ENCODE measurements around the gene SYNDIG1L. TPM values are rescaled to one million over a fixed set of nuclear protein-coding genes. Genes with fewer than 3 reads are reported as not detected.

Gene SYNDIG1L
- total RNA-seq, 1 experiment from 2014 or later, result 1.4 TPM

DNA sequence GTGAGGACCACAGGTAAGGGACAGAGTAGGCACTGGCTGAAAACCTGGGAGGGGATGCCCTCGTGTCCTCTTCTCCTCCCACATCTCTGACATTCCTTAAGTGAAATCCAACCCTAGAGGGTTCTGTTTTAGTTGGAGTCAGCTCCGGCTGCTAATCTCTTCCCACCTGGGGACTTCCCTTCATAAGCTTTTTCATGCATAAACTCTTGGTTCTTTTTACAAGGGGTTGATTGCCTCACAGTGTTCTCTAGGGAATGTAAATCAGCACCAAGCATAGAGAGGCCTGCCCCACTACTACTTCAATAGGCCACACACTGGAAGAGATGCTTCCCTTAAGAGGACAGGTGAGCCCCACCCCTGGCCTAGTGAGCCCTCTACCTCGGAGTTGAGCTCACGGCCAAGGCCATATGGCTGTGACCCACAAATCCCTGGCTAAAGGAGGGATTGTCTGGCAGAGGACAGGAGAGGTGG is 3.2 kb upstream of the SYNDIG1L start (continued):
- TF ChIP-seq, protein P1, sequence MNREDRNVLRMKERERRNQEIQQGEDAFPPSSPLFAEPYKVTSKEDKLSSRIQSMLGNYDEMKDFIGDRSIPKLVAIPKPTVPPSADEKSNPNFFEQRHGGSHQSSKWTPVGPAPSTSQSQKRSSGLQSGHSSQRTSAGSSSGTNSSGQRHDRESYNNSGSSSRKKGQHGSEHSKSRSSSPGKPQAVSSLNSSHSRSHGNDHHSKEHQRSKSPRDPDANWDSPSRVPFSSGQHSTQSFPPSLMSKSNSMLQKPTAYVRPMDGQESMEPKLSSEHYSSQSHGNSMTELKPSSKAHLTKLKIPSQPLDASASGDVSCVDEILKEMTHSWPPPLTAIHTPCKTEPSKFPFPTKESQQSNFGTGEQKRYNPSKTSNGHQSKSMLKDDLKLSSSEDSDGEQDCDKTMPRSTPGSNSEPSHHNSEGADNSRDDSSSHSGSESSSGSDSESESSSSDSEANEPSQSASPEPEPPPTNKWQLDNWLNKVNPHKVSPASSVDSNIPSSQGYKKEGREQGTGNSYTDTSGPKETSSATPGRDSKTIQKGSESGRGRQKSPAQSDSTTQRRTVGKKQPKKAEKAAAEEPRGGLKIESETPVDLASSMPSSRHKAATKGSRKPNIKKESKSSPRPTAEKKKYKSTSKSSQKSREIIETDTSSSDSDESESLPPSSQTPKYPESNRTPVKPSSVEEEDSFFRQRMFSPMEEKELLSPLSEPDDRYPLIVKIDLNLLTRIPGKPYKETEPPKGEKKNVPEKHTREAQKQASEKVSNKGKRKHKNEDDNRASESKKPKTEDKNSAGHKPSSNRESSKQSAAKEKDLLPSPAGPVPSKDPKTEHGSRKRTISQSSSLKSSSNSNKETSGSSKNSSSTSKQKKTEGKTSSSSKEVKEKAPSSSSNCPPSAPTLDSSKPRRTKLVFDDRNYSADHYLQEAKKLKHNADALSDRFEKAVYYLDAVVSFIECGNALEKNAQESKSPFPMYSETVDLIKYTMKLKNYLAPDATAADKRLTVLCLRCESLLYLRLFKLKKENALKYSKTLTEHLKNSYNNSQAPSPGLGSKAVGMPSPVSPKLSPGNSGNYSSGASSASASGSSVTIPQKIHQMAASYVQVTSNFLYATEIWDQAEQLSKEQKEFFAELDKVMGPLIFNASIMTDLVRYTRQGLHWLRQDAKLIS (CRISPR knock-in tag; IDR thresholded peaks at IDR 0.05; ENCODE audit: borderline replicate concordance), result no peak
- no peak for TF ChIP-seq ZNF232 (CRISPR knock-in tag; IDR thresholded peaks at IDR 0.05)
- TF ChIP-seq ZNF121 (CRISPR knock-in tag; IDR thresholded peaks at IDR 0.05), result peak; percentile 57; the same call in 1 of the 2 replicates
- TF ChIP-seq SP1 (CRISPR knock-in tag; conservative IDR thresholded peaks at IDR 0.05), result 0 out of 2 replicates have a peak, but pooled peaks have one; percentile 20
- no peak for TF ChIP-seq GTF2I (CRISPR knock-in tag; conservative IDR thresholded peaks at IDR 0.05)
- TF ChIP-seq, protein P2, sequence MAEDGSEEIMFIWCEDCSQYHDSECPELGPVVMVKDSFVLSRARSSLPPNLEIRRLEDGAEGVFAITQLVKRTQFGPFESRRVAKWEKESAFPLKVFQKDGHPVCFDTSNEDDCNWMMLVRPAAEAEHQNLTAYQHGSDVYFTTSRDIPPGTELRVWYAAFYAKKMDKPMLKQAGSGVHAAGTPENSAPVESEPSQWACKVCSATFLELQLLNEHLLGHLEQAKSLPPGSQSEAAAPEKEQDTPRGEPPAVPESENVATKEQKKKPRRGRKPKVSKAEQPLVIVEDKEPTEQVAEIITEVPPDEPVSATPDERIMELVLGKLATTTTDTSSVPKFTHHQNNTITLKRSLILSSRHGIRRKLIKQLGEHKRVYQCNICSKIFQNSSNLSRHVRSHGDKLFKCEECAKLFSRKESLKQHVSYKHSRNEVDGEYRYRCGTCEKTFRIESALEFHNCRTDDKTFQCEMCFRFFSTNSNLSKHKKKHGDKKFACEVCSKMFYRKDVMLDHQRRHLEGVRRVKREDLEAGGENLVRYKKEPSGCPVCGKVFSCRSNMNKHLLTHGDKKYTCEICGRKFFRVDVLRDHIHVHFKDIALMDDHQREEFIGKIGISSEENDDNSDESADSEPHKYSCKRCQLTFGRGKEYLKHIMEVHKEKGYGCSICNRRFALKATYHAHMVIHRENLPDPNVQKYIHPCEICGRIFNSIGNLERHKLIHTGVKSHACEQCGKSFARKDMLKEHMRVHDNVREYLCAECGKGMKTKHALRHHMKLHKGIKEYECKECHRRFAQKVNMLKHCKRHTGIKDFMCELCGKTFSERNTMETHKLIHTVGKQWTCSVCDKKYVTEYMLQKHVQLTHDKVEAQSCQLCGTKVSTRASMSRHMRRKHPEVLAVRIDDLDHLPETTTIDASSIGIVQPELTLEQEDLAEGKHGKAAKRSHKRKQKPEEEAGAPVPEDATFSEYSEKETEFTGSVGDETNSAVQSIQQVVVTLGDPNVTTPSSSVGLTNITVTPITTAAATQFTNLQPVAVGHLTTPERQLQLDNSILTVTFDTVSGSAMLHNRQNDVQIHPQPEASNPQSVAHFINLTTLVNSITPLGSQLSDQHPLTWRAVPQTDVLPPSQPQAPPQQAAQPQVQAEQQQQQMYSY (CRISPR knock-in tag; IDR thresholded peaks at IDR 0.05), result no peak

DNA sequence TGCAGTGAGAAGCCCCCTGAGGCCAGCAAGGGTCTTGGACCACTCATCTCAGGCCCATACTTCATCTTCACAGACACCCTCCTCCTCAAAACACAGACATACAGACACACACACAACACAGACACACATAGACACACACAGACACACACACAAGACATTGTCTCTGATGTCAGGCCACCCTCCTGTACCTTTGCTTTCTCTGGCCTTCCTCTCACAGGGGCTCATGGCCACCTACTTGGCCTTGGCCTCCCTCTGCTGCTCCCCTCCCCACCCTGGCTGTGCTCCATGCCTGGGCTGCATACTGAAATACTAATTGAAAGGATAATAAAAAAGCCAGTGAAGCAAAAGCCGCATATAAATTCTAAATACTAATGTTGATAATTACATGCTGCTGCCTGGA is 1.6 kb upstream of the SYNDIG1L start:
- Mint-ChIP-seq H3K27me3 (ENCODE audit: low read depth) (peaks cover 19% of the 10 kb centered on the region), H3K9me3 (no peaks in the 10 kb centered on the region), H3K4me3 (no peak overlapping the region), H3K4me1 (peaks cover 72% of the 10 kb centered on the region), H3K27ac (no peak overlapping the region), H3K36me3 (no peaks in the 10 kb centered on the region)
- POLR2A ChIA-PET, result no interaction called here
- CTCF ChIA-PET, result interaction anchor here (2.5 kb wide), 1 partner anchor 28 kb away, joined by 17 read pairs; no protein-coding TSS in a partner anchor
- ATAC-seq (no peak), DNase-seq (ENCODE audit: low spot score) (no peak)
- TF ChIP-seq, protein P3, sequence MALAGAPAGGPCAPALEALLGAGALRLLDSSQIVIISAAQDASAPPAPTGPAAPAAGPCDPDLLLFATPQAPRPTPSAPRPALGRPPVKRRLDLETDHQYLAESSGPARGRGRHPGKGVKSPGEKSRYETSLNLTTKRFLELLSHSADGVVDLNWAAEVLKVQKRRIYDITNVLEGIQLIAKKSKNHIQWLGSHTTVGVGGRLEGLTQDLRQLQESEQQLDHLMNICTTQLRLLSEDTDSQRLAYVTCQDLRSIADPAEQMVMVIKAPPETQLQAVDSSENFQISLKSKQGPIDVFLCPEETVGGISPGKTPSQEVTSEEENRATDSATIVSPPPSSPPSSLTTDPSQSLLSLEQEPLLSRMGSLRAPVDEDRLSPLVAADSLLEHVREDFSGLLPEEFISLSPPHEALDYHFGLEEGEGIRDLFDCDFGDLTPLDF (CRISPR knock-in tag; IDR thresholded peaks at IDR 0.05), result no peak
- TF ChIP-seq, protein P4, sequence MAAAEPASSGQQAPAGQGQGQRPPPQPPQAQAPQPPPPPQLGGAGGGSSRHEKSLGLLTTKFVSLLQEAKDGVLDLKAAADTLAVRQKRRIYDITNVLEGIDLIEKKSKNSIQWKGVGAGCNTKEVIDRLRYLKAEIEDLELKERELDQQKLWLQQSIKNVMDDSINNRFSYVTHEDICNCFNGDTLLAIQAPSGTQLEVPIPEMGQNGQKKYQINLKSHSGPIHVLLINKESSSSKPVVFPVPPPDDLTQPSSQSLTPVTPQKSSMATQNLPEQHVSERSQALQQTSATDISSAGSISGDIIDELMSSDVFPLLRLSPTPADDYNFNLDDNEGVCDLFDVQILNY (CRISPR knock-in tag; IDR thresholded peaks at IDR 0.05), result no peak
- TF ChIP-seq, protein P5, sequence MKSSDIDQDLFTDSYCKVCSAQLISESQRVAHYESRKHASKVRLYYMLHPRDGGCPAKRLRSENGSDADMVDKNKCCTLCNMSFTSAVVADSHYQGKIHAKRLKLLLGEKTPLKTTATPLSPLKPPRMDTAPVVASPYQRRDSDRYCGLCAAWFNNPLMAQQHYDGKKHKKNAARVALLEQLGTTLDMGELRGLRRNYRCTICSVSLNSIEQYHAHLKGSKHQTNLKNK (CRISPR knock-in tag; IDR thresholded peaks at IDR 0.05), result no peak
- TF ChIP-seq, protein P6, sequence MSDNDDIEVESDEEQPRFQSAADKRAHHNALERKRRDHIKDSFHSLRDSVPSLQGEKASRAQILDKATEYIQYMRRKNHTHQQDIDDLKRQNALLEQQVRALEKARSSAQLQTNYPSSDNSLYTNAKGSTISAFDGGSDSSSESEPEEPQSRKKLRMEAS (CRISPR knock-in tag; IDR thresholded peaks at IDR 0.05), result no peak
- TF ChIP-seq, protein P7, sequence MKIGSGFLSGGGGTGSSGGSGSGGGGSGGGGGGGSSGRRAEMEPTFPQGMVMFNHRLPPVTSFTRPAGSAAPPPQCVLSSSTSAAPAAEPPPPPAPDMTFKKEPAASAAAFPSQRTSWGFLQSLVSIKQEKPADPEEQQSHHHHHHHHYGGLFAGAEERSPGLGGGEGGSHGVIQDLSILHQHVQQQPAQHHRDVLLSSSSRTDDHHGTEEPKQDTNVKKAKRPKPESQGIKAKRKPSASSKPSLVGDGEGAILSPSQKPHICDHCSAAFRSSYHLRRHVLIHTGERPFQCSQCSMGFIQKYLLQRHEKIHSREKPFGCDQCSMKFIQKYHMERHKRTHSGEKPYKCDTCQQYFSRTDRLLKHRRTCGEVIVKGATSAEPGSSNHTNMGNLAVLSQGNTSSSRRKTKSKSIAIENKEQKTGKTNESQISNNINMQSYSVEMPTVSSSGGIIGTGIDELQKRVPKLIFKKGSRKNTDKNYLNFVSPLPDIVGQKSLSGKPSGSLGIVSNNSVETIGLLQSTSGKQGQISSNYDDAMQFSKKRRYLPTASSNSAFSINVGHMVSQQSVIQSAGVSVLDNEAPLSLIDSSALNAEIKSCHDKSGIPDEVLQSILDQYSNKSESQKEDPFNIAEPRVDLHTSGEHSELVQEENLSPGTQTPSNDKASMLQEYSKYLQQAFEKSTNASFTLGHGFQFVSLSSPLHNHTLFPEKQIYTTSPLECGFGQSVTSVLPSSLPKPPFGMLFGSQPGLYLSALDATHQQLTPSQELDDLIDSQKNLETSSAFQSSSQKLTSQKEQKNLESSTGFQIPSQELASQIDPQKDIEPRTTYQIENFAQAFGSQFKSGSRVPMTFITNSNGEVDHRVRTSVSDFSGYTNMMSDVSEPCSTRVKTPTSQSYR (CRISPR knock-in tag; IDR thresholded peaks at IDR 0.05), result no peak
- TF ChIP-seq JUN (CRISPR knock-in tag; IDR thresholded peaks at IDR 0.05) (no peak), FOXK1 (CRISPR knock-in tag; IDR thresholded peaks at IDR 0.05) (no peak), ZNF671 (CRISPR knock-in tag; IDR thresholded peaks at IDR 0.05) (no peak), ZNF263 (CRISPR knock-in tag; IDR thresholded peaks at IDR 0.05; ENCODE audit: low read depth) (no peak), FOXJ3 (CRISPR knock-in tag; IDR thresholded peaks at IDR 0.05; ENCODE audit: borderline replicate concordance) (no peak), NFATC4 (CRISPR knock-in tag; IDR thresholded peaks at IDR 0.05) (no peak), IRF2 (CRISPR knock-in tag; IDR thresholded peaks at IDR 0.05; ENCODE audit: borderline replicate concordance, low read depth) (no peak)
- TF ChIP-seq, protein P8, sequence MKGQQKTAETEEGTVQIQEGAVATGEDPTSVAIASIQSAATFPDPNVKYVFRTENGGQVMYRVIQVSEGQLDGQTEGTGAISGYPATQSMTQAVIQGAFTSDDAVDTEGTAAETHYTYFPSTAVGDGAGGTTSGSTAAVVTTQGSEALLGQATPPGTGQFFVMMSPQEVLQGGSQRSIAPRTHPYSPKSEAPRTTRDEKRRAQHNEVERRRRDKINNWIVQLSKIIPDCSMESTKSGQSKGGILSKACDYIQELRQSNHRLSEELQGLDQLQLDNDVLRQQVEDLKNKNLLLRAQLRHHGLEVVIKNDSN (CRISPR knock-in tag; IDR thresholded peaks at IDR 0.05), result no peak
- TF ChIP-seq, protein P9, sequence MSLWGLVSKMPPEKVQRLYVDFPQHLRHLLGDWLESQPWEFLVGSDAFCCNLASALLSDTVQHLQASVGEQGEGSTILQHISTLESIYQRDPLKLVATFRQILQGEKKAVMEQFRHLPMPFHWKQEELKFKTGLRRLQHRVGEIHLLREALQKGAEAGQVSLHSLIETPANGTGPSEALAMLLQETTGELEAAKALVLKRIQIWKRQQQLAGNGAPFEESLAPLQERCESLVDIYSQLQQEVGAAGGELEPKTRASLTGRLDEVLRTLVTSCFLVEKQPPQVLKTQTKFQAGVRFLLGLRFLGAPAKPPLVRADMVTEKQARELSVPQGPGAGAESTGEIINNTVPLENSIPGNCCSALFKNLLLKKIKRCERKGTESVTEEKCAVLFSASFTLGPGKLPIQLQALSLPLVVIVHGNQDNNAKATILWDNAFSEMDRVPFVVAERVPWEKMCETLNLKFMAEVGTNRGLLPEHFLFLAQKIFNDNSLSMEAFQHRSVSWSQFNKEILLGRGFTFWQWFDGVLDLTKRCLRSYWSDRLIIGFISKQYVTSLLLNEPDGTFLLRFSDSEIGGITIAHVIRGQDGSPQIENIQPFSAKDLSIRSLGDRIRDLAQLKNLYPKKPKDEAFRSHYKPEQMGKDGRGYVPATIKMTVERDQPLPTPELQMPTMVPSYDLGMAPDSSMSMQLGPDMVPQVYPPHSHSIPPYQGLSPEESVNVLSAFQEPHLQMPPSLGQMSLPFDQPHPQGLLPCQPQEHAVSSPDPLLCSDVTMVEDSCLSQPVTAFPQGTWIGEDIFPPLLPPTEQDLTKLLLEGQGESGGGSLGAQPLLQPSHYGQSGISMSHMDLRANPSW (CRISPR knock-in tag; conservative IDR thresholded peaks at IDR 0.05; ENCODE audit: low read depth), result no peak
